Activated T-cell treated with anti-CD3 and anti-CD28 coated beads, Interleukin-2, amount 50 U/mL, for 24 hours (primary cell): ENCODE results near the gene ZNF615.
"Not testable (repeated sequence)": the region's sequence is repeated elsewhere in the genome, so short reads cannot be mapped to it uniquely, and the experiment has no call there.

ENCODE experiments used
- DNase-seq: peaks from one replicate; pipeline ENCODE4 v3.0.0-alpha.2; 2020
- H3K27ac Mint-ChIP-seq: 2 replicates; pipeline ENCODE4 v1.8.0; 2020; ENCODE audit warnings: mild to moderate bottlenecking, mixed read lengths
- H3K27me3 Mint-ChIP-seq: 2 replicates; pipeline ENCODE4 v1.8.0; 2020; ENCODE audit warnings: mixed read lengths
- H3K36me3 Mint-ChIP-seq: 2 replicates; pipeline ENCODE4 v1.8.0; 2020; ENCODE audit warnings: low read depth, mixed read lengths
- H3K4me1 Mint-ChIP-seq: 2 replicates; pipeline ENCODE4 v1.8.0; 2020; ENCODE audit warnings: low read depth, mixed read lengths
- H3K4me3 Mint-ChIP-seq: 2 replicates; pipeline ENCODE4 v1.8.0; 2020; ENCODE audit warnings: mild to moderate bottlenecking, moderate library complexity, mixed read lengths
- H3K9me3 Mint-ChIP-seq: 2 replicates; pipeline ENCODE4 v1.8.0; 2020; ENCODE audit warnings: mixed read lengths

The ZNF615 gene

GRCh38 chr19:52007451-52007805 is 583 bp downstream of the ZNF615 start:
- Mint-ChIP-seq H3K9me3 (peaks cover 48% of the 10 kb centered on the region), H3K36me3 (peaks cover 90% of the 10 kb centered on the region), H3K27ac (peak overlapping the region; percentile 96), H3K4me3 (peak overlapping the region; percentile 90), H3K4me1 (peaks cover 18% of the 10 kb centered on the region), H3K27me3 (no peaks in the 10 kb centered on the region)
- peak; percentile 34 for DNase-seq

- Mint-ChIP-seq H3K27ac (no peak overlapping the region), H3K4me1 (no peaks in the 10 kb centered on the region), H3K4me3 (no peak overlapping the region), H3K27me3 (no peaks in the 10 kb centered on the region), H3K36me3 (peaks cover 88% of the 10 kb centered on the region), H3K9me3 (peaks cover 60% of the 10 kb centered on the region)
- no peak for DNase-seq
These were observed 13.9 kb downstream of the ZNF615 start for GRCh38 chr19:51994048-51994644.

GRCh38 chr19:51993422-51993821 is 14.6 kb downstream of the ZNF615 start:
- no peak overlapping the region for H3K4me3 Mint-ChIP-seq
- no peaks in the 10 kb centered on the region for H3K4me1 Mint-ChIP-seq
- H3K9me3 Mint-ChIP-seq, result peaks cover 63% of the 10 kb centered on the region
- H3K27ac Mint-ChIP-seq, result no peak overlapping the region
- H3K36me3 Mint-ChIP-seq, result peaks cover 88% of the 10 kb centered on the region
- H3K27me3 Mint-ChIP-seq, result no peaks in the 10 kb centered on the region
- no peak for DNase-seq

- peak; percentile 84 for DNase-seq
- Mint-ChIP-seq H3K4me3 (peak within 1 kb of the TSS; percentile 97), H3K4me1 (peaks cover 24% of the 10 kb centered on the region), H3K27ac (peak within 1 kb of the TSS; percentile 91), H3K9me3 (peaks cover 63% of the 10 kb centered on the region), H3K36me3 (peaks cover 78% of the 10 kb centered on the region), H3K27me3 (no peaks in the 10 kb centered on the region)
These were observed 21.4 kb downstream of the ZNF615 start, which contains the start of gene ZNF350 for GRCh38 chr19:51986309-51987291. Gene ZNF350 (minus strand): TSS chr19:51986840. CDS start chr19:51974360, 12,480 bp downstream.

- Mint-ChIP-seq H3K4me3 (no peak overlapping the region), H3K9me3 (peaks cover 74% of the 10 kb centered on the region), H3K36me3 (peaks cover 87% of the 10 kb centered on the region), H3K4me1 (peaks cover 26% of the 10 kb centered on the region), H3K27me3 (no peaks in the 10 kb centered on the region), H3K27ac (no peak overlapping the region)
- no peak for DNase-seq
These were observed 24.6 kb downstream of the ZNF615 start for GRCh38 chr19:51983361-51983760.

- H3K36me3 Mint-ChIP-seq, result peaks cover 93% of the 10 kb centered on the region
- not testable (repeated sequence) for H3K4me3 Mint-ChIP-seq, H3K27me3 Mint-ChIP-seq, DNase-seq, H3K27ac Mint-ChIP-seq
- H3K9me3 Mint-ChIP-seq, result peaks cover 79% of the 10 kb centered on the region
- H3K4me1 Mint-ChIP-seq, result peaks cover 14% of the 10 kb centered on the region
These were observed 27.1 kb downstream of the ZNF615 start for GRCh38 chr19:51980926-51981325.

- no peaks in the 10 kb centered on the region for H3K27me3 Mint-ChIP-seq
- peaks cover 76% of the 10 kb centered on the region for H3K9me3 Mint-ChIP-seq
- peaks cover 94% of the 10 kb centered on the region for H3K36me3 Mint-ChIP-seq
- no peak for DNase-seq
- H3K4me3 Mint-ChIP-seq, result no peak overlapping the region
- H3K4me1 Mint-ChIP-seq, result peaks cover 11% of the 10 kb centered on the region
- H3K27ac Mint-ChIP-seq, result no peak overlapping the region
These were observed 27.8 kb downstream of the ZNF615 start for GRCh38 chr19:51980116-51980736.

GRCh38 chr19:51978882-51979281 is 29.1 kb downstream of the ZNF615 start:
- H3K4me1 Mint-ChIP-seq, result peaks cover 7% of the 10 kb centered on the region
- H3K9me3 Mint-ChIP-seq, result peaks cover 76% of the 10 kb centered on the region
- DNase-seq, result no peak
- H3K4me3 Mint-ChIP-seq, result no peak overlapping the region
- no peaks in the 10 kb centered on the region for H3K27me3 Mint-ChIP-seq
- H3K36me3 Mint-ChIP-seq, result peaks cover 96% of the 10 kb centered on the region
- H3K27ac Mint-ChIP-seq, result no peak overlapping the region

GRCh38 chr19:51977346-51977745 is 30.7 kb downstream of the ZNF615 start:
- H3K9me3 Mint-ChIP-seq, result peaks cover 70% of the 10 kb centered on the region
- H3K27me3 Mint-ChIP-seq, result no peaks in the 10 kb centered on the region
- H3K4me1 Mint-ChIP-seq, result peaks cover 2% of the 10 kb centered on the region
- H3K27ac Mint-ChIP-seq, result no peak overlapping the region
- no peak overlapping the region for H3K4me3 Mint-ChIP-seq
- H3K36me3 Mint-ChIP-seq, result peaks cover 96% of the 10 kb centered on the region
- no peak for DNase-seq

- no peaks in the 10 kb centered on the region for H3K27me3 Mint-ChIP-seq
- peaks cover 2% of the 10 kb centered on the region for H3K4me1 Mint-ChIP-seq
- DNase-seq, result no peak
- H3K4me3 Mint-ChIP-seq, result no peak overlapping the region
- H3K27ac Mint-ChIP-seq, result no peak overlapping the region
- peaks cover 98% of the 10 kb centered on the region for H3K36me3 Mint-ChIP-seq
- peaks cover 68% of the 10 kb centered on the region for H3K9me3 Mint-ChIP-seq
These were observed 31.2 kb downstream of the ZNF615 start for GRCh38 chr19:51976852-51977251.

GRCh38 chr19:51975787-51976186 is 32.2 kb downstream of the ZNF615 start:
- Mint-ChIP-seq H3K9me3 (peaks cover 71% of the 10 kb centered on the region), H3K36me3 (peaks cover 98% of the 10 kb centered on the region)
- H3K4me3 Mint-ChIP-seq, result not testable (repeated sequence)

GRCh38 chr19:51971624-51972023 is 36.4 kb downstream of the ZNF615 start:
- H3K9me3 Mint-ChIP-seq, result peaks cover 56% of the 10 kb centered on the region
- H3K36me3 Mint-ChIP-seq, result peaks cover 94% of the 10 kb centered on the region
- DNase-seq, result no peak
- H3K27ac Mint-ChIP-seq, result no peak overlapping the region
- H3K27me3 Mint-ChIP-seq, result no peaks in the 10 kb centered on the region
- H3K4me1 Mint-ChIP-seq, result no peaks in the 10 kb centered on the region
- H3K4me3 Mint-ChIP-seq, result no peak overlapping the region

More at GRCh38 chr19:51975787-51976186, 32.2 kb downstream of the ZNF615 start:
- not testable (repeated sequence) for H3K27me3 Mint-ChIP-seq, H3K27ac Mint-ChIP-seq, H3K4me1 Mint-ChIP-seq, DNase-seq

GRCh38 chr19:51970718-51971117 is 37.3 kb downstream of the ZNF615 start:
- Mint-ChIP-seq H3K9me3 (peaks cover 53% of the 10 kb centered on the region), H3K36me3 (peaks cover 95% of the 10 kb centered on the region), H3K27ac (no peak overlapping the region), H3K27me3 (no peaks in the 10 kb centered on the region), H3K4me1 (no peaks in the 10 kb centered on the region), H3K4me3 (no peak overlapping the region)
- no peak for DNase-seq

- no peak overlapping the region for H3K4me3 Mint-ChIP-seq
- DNase-seq, result no peak
- H3K36me3 Mint-ChIP-seq, result peaks cover 93% of the 10 kb centered on the region
- H3K27ac Mint-ChIP-seq, result no peak overlapping the region
- peaks cover 68% of the 10 kb centered on the region for H3K9me3 Mint-ChIP-seq
- H3K27me3 Mint-ChIP-seq, result no peaks in the 10 kb centered on the region
- H3K4me1 Mint-ChIP-seq, result no peaks in the 10 kb centered on the region
These were observed 42.4 kb downstream of the ZNF615 start for GRCh38 chr19:51965583-51965982.
